Heart left ventricle (tissue), 13 donors: Measurements from ENCODE around the gene RAD50.

Experiments used
- CTCF ChIP-seq, 12 donors: fragments of 200-600 bp; sonication (generic) in 4 of 12; IDR thresholded peaks; one replicate each; pipeline versions ENCODE4 v1.5.0 to v1.8.0; 2018 to 2022; ENCODE audit warnings: antibody characterized with exemption in 12 of 12, mild to moderate bottlenecking in 5 of 12
- POLR2A ChIP-seq, 2 donors: fragments of 450-650 bp; IDR thresholded peaks; one replicate each; pipeline ENCODE4 v1.6.1; 2017; ENCODE audit warnings: antibody characterized with exemption in 2 of 2, mild to moderate bottlenecking in 2 of 2, moderate library complexity in 2 of 2
- donor health status: ischemic (EF 13 %, LVEDD 7.1; RV severe dilation, severe dysfunction).
- donor health status: DM: no; HTN: yes; CAD: no.
- donor health status: DM: no; HTN: no; CAD: no.
- donor health status: ischemic (EF 25% LVEDD 6.9; RV normal size, moderate dysfunction).
- donor health status: ischemic (EF 25% LVEDD 5.7; RV mildly dilated, moderate dysfunction).
- donor health status: ischemic (EF 35%, LVEDD 5.7; RV mildly dilated, moderate dysfunction).
- donor health status: nonischemic (EF 11% LVEDD 7.7; RV severe dilation, severe dysfunction).
- donor health status: DM: yes; HTN: yes; CAD: no.
- donor health status: PGD.
- donor health status: ischemic (EF 29% LVEDD 5.4; RV normal size, mild dysfunction).
- donor health status: nonischemic (EF 23%, LVEDD 6.1; RV moderate dilation, normal function).

GRCh38 chr5:132557478-132558172 lies 848 bp downstream of the RAD50 start:
- TF ChIP-seq CTCF (IDR thresholded peaks at IDR 0.05), result no peak
- TF ChIP-seq POLR2A (IDR thresholded peaks at IDR 0.05), result no peak
